Activated CD4-positive, alpha-beta T cell treated with anti-CD3 and anti-CD28 coated beads, Interleukin-2, amount 10 ng/mL, durations not matched to agents 24 days and 14 days (primary cell): ENCODE results near the gene SF1. TPM values are rescaled to one million over a fixed set of nuclear protein-coding genes. Genes with fewer than 3 reads are reported as not detected.

ENCODE experiments used
- DNase-seq: peaks from one replicate; pipeline ENCODE4 v3.0.0; 2022
- H3K27ac Mint-ChIP-seq: one replicate; pipeline ENCODE4 v1.8.0; 2022; ENCODE audit warnings: mild to moderate bottlenecking, mixed read lengths
- H3K27me3 Mint-ChIP-seq: one replicate; pipeline ENCODE4 v1.8.0; 2022; ENCODE audit warnings: mixed read lengths
- H3K36me3 Mint-ChIP-seq: one replicate; pipeline ENCODE4 v1.8.0; 2022; ENCODE audit warnings: low read depth, mild to moderate bottlenecking, mixed read lengths
- H3K4me1 Mint-ChIP-seq: one replicate; pipeline ENCODE4 v1.8.0; 2021; ENCODE audit warnings: mixed read lengths
- H3K4me3 Mint-ChIP-seq: one replicate; pipeline ENCODE4 v1.8.0; 2022; ENCODE audit warnings: mild to moderate bottlenecking, moderate library complexity, mixed read lengths
- H3K9me3 Mint-ChIP-seq: one replicate; pipeline ENCODE4 v1.8.0; 2021; ENCODE audit warnings: mixed read lengths
- intact Hi-C: fragments of 100-400 bp; cut with micrococcal nuclease; formaldehyde crosslinking; loops from one replicate; pipeline ENCODE4 v1.15.1; 2023
- total RNA-seq: library from RNA; stranded (reverse); gene quantifications from 2 replicates; pipeline ENCODE4 v1.2.3, GENCODE V29; 2022

Gene SF1
- total RNA-seq, 1 donor from 2014 or later, result 525 TPM

DNA sequence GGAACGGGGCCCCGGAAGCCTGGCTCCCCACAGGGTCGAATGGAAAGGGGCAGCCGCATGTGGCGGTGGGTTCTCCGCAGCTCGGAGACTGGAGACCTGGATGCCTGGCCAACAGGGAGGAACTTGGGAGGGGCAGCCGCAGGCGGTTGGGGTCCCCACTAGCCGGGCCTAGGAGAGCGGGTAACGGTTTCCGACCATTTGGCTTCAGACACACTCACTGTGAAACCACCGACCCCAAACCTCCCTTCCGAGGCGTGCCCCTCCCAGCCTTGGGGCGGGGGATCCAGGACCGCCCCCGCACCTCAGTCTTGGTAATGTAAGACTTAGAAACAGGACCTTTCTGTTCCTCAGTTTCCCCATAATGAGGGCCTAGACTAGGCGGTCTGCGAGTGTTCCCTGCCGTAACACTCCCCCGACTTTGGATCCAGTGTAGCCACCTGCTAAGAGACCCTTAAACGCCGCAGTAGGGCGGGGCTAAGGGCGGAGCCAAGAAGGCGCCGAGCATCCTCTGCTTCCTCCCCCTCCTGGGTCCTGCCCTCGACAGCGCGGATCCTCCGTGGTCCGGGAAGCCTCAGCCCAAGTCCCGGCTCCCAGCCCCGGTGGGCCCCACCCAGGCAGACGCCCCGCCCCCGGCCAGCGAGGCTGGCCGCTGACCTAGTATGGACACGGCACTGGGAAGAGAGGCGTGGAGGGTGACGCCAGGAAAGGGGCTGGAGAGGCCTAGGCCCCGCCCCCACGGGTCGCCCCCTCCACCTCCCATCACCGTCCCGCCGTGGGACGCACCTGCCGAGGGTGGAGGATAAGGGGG lies 32.6 kb downstream of the SF1 start:
- H3K27me3 Mint-ChIP-seq, result no peaks in the 10 kb centered on the region

DNA sequence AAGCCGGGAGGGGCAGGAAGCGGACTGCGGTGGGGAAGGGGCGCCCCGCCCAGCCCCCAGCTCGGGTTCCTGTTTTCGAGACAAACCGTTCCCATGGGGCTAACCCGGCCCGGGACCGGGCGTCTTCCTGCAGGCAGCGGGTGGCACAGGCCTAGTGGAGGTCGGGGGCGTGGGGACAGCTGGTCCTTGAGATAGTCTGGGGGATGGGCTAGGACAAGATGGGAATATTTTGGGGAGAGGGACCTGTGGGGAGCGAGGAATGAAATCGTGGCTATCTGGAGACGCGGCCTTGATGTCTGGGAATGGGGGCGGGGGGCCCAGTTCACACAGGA lies 33.2 kb downstream of the SF1 start:
- H3K27me3 Mint-ChIP-seq, result no peaks in the 10 kb centered on the region
- H3K27ac Mint-ChIP-seq, result peak overlapping the region; percentile 95
- H3K9me3 Mint-ChIP-seq, result no peaks in the 10 kb centered on the region
- DNase-seq, result peak; percentile 97
- intact Hi-C loops, result loop anchor here (2.0 kb wide), 1 partner anchor 66 kb away; the partner anchor contains the start of gene MEN1
- peaks cover 11% of the 10 kb centered on the region for H3K36me3 Mint-ChIP-seq
- H3K4me1 Mint-ChIP-seq, result peaks cover 33% of the 10 kb centered on the region
- peak overlapping the region; percentile 94 for H3K4me3 Mint-ChIP-seq

More for the DNA sequence above, 32.6 kb downstream of the SF1 start:
- Mint-ChIP-seq H3K36me3 (peaks cover 10% of the 10 kb centered on the region), H3K9me3 (no peaks in the 10 kb centered on the region), H3K27ac (peak overlapping the region; percentile 95), H3K4me3 (peak overlapping the region; percentile 94), H3K4me1 (peaks cover 35% of the 10 kb centered on the region)
- intact Hi-C loops, result loop anchor here (2.0 kb wide), 1 partner anchor 65 kb away; the partner anchor contains the start of gene MEN1
- peak; percentile 95 for DNase-seq

DNA sequence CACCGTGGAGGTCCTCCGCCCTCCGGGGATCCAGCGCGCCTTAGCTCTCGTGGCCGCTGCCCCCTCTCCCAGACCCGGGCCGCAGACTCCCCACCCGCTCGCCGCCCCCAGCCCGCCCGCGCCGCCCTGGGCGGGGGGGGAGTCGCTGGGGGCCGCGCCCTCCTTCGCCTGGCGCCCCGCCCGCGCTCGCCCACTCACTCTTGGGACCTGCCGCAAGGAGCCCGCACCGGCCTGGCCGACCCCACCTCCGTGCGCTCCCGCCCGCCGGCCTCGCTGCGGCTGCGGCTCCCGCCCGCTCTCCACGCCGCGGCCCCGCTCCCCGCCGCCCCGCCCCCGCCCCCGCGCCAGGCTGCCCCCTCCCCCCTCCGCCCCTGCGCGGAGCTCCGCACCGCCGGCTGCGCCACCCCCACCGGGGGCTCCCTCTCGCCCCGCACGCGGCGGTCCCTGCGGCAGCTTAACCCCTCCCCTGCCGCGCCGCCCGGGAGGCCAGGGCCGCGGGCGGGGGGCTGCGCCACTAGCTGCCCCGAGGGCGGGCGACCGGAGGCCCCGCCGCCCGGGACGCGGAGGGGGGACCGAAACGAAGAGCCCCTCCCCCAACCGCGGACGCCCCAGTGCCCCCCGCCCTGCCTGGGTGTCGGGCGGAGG lies 33.7 kb downstream of the SF1 start:
- peak overlapping the region; percentile 95 for H3K27ac Mint-ChIP-seq
- no peaks in the 10 kb centered on the region for H3K9me3 Mint-ChIP-seq
- H3K27me3 Mint-ChIP-seq, result no peaks in the 10 kb centered on the region
- H3K4me3 Mint-ChIP-seq, result peak overlapping the region; percentile 94
- H3K4me1 Mint-ChIP-seq, result peaks cover 32% of the 10 kb centered on the region
- intact Hi-C loops, result loop anchor here (1.0 to 2.0 kb wide), 2 partner anchors 23 to 66 kb away; partner anchors contain the start of gene MEN1
- peaks cover 13% of the 10 kb centered on the region for H3K36me3 Mint-ChIP-seq
- DNase-seq, result peak; percentile 86

DNA sequence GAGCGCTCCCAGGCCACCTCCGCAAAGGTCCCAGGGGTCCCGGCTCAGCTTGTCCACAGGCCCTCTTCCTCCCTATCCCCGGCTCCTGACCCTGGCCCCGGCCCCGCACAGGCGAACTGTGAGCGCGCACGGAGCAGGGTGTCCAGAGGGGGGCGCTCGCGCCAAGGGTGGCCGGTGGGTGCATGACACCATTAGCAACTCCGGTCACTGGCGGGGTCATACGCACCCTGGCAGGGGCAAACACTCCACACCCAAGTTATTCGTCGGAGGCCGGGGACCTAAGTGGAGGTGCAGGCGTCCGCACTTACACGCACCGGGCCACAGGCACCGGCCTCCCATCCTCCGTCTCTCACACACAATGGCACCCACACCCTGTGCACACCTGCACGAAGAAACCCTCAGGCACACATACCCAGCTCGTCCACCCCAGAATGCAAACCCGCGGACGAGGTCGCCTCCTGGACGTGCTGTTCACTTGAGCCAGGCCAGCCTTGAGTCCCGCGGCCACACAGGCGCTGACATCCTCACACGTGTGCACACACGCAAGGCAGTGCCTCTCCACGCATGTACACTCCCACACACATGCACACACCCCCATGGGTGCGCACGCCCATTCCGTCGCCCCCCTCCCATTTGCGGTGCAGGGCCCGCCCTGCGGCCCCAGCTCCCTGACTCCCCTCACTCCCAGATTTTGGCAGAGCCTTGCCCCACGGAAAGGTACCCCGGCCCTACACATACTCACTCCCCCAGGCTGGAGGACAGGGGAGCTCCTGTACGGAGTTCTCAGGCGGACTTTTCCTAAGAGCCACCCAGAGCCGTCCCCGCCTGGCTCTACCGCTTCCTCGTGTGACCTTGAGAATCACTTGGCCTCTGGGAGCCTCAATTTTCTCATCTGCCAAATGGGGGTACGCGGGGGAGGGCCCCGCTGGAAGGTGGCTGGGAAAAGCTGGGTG lies 34.5 kb downstream of the SF1 start, which contains the start of gene RASGRP2:
Gene RASGRP2, minus strand, starts transcription at position 552 of the 953 bp plus-strand sequence. CDS start 1,276 bp downstream, outside the sequence.
- intact Hi-C loops, result loop anchor here (1.0 to 2.0 kb wide), 5 partner anchors 21 to 67 kb away; partner anchors contain the start of genes MEN1, NRXN2 and SF1
- Mint-ChIP-seq H3K27ac (peak within 1 kb of the TSS; percentile 89), H3K4me3 (peak within 1 kb of the TSS; percentile 94), H3K27me3 (no peaks in the 10 kb centered on the region), H3K36me3 (peaks cover 20% of the 10 kb centered on the region), H3K4me1 (peaks cover 32% of the 10 kb centered on the region), H3K9me3 (no peaks in the 10 kb centered on the region)
- peak; percentile 97 for DNase-seq

DNA sequence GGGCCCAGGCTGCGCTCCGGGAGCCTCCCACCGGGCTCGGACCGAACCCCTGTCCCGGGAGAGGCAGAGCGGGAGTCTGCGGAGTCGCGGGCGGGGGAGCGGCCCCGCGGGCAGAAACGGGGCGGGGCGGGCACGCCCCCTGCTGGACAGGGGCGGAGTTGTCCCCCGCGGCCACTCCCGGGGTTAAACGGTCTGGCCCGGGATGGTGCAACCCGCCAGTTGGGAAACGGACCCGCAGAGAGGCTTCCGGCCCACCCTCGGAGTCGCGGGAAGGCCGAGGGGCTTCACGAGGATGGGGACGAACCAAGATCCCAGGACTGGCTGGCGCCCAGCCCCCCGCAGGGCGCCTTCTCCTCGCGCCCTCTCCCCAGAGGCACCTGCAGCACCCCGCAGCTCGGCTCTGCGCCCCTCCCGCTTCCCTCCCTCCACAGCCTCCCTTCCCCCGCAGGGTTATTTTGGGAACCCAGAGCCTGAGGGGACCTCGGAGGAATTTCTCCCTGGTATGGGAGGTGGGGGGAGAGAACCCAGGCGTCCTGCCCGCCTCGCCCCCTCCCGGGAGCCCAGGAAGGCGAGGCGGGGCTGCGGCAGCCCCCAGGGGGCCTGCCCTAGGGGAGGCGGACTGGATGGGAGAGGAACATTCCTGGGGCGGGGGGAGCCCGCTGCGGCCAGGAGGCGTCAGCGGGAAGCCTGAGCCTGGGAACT lies 35.3 kb downstream of the SF1 start:
- DNase-seq, result peak; percentile 95
- Mint-ChIP-seq H3K27me3 (no peaks in the 10 kb centered on the region), H3K4me3 (peak overlapping the region; percentile 94), H3K27ac (no peak overlapping the region), H3K9me3 (no peaks in the 10 kb centered on the region), H3K4me1 (peaks cover 30% of the 10 kb centered on the region), H3K36me3 (peaks cover 18% of the 10 kb centered on the region)
- intact Hi-C loops, result loop anchor here (1.0 to 2.0 kb wide), 3 partner anchors 20 to 55 kb away; partner anchors contain the start of genes NRXN2 and SF1

DNA sequence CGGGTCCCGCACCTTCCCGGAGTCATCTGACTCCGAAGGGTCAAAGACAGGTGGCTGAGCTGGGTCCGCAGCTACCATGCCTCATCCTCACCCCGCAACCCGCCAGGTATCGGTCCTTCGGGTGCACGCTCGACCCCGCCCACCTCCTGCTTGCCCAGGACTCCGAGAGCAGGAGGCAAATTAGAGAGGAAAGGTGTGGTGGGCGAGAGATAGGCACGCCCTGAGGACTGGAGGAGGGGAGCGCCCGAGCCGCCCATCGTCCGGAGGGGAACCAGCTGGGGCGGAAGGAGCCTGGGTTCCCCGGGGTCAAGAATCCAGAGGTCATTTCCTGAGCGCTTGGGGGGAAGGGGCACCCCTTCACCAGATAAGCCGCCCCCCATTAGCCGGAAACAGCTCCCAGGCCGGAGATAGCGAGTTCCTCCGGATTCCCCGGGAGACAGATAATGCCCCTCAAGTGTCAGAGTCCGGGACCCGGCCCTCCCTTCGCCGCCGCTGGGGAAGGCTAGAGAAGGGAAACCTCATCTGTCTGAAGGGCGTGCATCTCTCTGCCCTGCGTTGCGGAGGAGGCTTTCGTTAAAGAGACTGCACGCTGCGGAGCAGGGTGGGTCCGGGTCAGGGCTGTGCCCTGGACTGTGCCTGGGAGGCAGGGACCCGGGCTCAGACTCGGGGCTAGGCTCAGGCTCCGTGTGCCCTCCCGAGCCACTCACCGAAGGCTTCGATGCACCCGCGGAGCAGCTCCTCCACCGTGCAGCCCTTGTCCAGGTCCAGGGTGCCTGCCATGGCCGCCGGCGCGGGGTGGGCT lies 36.1 kb downstream of the SF1 start:
- DNase-seq, result peak; percentile 60
- Mint-ChIP-seq H3K36me3 (peaks cover 18% of the 10 kb centered on the region), H3K27ac (peak overlapping the region; percentile 29), H3K9me3 (no peaks in the 10 kb centered on the region), H3K4me3 (peak overlapping the region; percentile 72), H3K4me1 (peaks cover 30% of the 10 kb centered on the region), H3K27me3 (no peaks in the 10 kb centered on the region)
- intact Hi-C loops, result loop anchor here (2.0 kb wide), 1 partner anchor 37 kb away; the partner anchor contains the start of gene SF1

DNA sequence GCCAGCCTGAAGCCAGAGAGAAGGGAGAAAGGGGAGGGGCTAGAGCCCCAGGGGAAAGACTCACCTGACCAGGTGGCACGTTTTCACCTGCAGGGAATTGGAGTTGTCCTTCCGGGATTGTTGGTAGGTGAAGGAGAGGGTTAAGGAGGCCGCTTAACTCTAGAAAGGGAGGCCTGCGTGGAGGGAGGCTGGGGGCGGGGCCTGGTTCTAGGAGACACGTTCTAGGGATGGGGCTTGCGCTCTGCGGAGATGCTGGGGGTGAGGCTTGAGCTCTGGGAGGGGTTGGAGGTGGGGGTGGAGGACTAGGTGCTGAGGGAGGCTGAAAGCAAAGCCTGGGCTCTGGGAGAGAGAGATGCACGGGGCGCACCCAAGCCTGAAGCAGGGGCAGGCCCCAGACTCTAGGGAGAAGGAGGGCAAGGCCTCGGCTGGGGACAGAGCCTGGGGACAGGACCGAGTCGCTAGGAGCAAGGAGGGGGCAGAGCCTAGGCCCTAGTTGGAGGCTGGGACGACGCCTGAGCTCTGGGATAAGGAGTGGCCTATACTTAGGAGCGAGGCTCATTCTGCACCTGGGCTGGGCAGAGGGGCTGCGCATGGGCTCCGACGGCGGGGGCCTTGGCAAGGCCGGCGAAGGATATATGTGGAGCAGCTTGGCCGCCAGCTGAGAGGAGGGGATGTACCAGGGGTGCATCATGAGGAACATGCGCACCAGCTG lies 36.8 kb downstream of the SF1 start:
- intact Hi-C loops, result loop anchor here (2.0 kb wide), 1 partner anchor 37 kb away; the partner anchor contains the start of gene SF1

DNA sequence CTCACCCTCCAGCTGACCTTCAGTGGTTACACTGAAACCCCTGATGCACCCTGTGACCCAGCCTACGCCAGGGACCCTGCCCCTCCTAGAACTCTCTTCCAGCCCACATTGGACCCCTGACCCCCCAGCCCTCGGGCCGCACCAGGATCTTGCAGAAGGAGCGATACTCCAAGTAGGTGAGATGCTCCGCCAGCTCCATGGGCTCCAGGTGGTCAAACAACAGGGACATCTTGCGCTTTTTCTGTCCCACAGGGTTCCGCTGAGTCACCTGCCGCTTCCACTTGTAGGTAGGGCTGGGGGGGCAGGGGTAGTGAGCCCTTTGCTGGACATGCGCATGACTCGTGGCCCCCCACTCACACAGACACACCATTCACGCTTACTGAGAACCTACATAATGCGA lies 38.5 kb downstream of the SF1 start:
- Mint-ChIP-seq H3K27me3 (no peaks in the 10 kb centered on the region), H3K4me1 (peaks cover 19% of the 10 kb centered on the region), H3K4me3 (no peak overlapping the region), H3K27ac (no peak overlapping the region), H3K9me3 (no peaks in the 10 kb centered on the region), H3K36me3 (peaks cover 34% of the 10 kb centered on the region)
- intact Hi-C loops, result no loop called here
- no peak for DNase-seq

More for the DNA sequence above, 36.8 kb downstream of the SF1 start:
- H3K27ac Mint-ChIP-seq, result no peak overlapping the region
- peak overlapping the region; percentile 72 for H3K4me3 Mint-ChIP-seq
- no peak for DNase-seq
- no peaks in the 10 kb centered on the region for H3K9me3 Mint-ChIP-seq
- peaks cover 29% of the 10 kb centered on the region for H3K4me1 Mint-ChIP-seq
- H3K36me3 Mint-ChIP-seq, result peaks cover 23% of the 10 kb centered on the region
- H3K27me3 Mint-ChIP-seq, result no peaks in the 10 kb centered on the region

DNA sequence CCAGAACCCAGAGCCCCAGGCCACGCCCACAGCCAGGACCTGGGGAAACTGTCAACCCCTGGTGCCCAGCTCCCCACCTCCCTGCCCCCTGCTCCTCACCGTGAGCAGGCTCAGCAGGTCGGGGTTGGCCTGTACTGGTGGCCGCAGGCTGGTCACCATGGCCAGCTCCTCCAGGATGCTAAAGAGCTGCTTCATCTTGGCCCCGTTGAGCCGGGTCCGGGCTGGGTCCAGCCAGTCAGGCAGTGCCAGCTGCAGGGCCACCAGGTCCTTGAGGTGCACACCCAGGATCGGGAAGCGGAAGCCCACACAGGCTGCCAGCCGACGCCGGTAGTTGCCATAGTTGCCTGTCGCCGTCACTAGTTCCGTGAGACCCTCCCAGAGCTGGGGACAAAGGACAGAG lies 41.7 kb downstream of the SF1 start:
- no peak overlapping the region for H3K27ac Mint-ChIP-seq
- H3K27me3 Mint-ChIP-seq, result no peaks in the 10 kb centered on the region
- DNase-seq, result no peak
- no peaks in the 10 kb centered on the region for H3K9me3 Mint-ChIP-seq
- H3K4me3 Mint-ChIP-seq, result no peak overlapping the region
- intact Hi-C loops, result no loop called here
- peaks cover 49% of the 10 kb centered on the region for H3K36me3 Mint-ChIP-seq
- peaks cover 8% of the 10 kb centered on the region for H3K4me1 Mint-ChIP-seq

DNA sequence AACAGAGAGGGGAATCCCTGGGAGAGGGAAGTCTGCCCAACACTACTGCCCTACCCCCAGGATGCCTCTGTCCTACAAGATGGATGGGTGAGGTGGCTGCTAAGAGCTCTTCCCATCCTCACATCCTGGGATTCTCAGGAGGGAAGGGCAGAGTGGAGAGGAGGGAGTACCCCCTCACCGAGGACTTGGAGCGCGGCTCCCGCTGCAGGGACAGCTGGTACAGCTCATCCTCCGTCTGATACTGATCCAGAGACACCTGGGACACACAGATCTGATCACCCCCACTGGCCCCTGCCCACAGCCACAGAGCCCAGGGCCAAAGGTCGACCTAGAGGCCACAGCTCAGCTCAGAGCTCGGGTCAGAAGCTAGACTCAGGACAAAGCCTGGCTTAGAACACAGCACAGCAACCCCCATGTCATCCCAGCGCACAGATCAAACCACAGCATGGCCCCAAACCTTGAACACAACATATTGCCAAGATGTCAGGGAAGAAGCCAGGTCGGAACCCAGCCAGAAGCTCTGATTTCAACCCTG lies 42.5 kb downstream of the SF1 start:
- no peak for DNase-seq
- no peaks in the 10 kb centered on the region for H3K27me3 Mint-ChIP-seq
- intact Hi-C loops, result no loop called here
- H3K27ac Mint-ChIP-seq, result no peak overlapping the region
- peaks cover 50% of the 10 kb centered on the region for H3K36me3 Mint-ChIP-seq
- H3K4me1 Mint-ChIP-seq, result peaks cover 5% of the 10 kb centered on the region
- no peak overlapping the region for H3K4me3 Mint-ChIP-seq
- H3K9me3 Mint-ChIP-seq, result no peaks in the 10 kb centered on the region

DNA sequence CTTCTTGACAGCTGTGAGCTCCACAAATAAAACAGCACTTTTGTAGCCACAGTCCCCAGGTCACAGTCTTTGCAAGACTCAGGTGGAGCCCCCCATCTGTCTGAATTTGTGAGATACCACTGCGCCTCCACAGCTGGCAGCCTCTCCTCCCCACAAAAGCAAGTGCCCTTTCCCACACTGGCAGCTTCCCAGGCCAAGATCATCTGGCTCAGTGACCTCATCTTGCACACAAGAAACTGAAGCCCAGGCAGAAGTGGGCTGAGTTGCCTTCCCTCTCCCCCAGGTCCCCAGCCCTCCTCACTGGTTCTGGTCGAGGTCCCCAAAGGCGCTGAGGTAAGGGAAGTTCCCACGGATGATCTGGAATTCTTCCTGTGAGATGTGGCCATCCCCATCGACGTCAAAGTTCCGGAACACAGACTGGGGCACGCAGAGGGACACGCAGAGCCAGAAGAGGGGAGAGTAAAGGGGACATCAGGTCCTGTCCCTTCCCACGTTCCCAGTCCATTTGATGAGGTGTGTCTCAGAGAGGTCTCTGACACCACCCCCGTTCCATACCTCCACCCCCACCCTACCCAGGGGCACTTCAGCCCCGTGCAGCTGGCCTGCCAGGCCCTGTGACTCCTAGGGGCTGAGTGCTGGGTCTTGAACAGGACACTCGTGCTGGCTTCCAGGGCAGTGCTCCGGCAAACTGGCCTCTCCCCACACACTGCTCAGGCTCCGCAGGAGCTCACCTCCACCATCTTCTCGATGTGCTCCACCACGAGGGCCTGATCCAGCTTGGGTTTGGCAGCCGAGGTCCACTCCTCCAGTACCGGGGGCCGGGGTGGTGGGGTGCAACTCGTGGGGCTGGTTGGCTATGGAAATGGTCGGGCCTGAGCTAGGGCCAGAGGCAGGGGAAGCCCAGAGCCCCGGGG lies 43.3 kb downstream of the SF1 start:
- DNase-seq, result no peak
- H3K9me3 Mint-ChIP-seq, result no peaks in the 10 kb centered on the region
- H3K4me1 Mint-ChIP-seq, result peaks cover 2% of the 10 kb centered on the region
- no peak overlapping the region for H3K27ac Mint-ChIP-seq
- intact Hi-C loops, result no loop called here
- H3K36me3 Mint-ChIP-seq, result peaks cover 47% of the 10 kb centered on the region
- H3K4me3 Mint-ChIP-seq, result no peak overlapping the region
- no peaks in the 10 kb centered on the region for H3K27me3 Mint-ChIP-seq
